GM13977 (cell line): ENCODE measurements around the gene CDH23.

ENCODE experiments used
- DNase-seq: peaks from one replicate; pipeline ENCODE4 v3.0.0; 2012; ENCODE audit warnings: low spot score
- CTCF ChIP-seq: IDR thresholded peaks from 2 replicates; pipeline ENCODE4 v1.5.1; 2012; ENCODE audit warnings: mild to moderate bottlenecking, control low read depth; ENCODE audit not compliant: insufficient read depth; ENCODE audit errors: extremely low read depth, missing control alignments
- in situ Hi-C: fragments of 300-500 bp; cut with MboI; formaldehyde crosslinking; loops from one replicate; pipeline ENCODE4 v1.12.0; 2022; ENCODE audit warnings: low sequenced_read_pairs, low pct_unique_long_range_greater_than_20kb, mixed read lengths, inconsistent platforms; ENCODE audit not compliant: unreplicated experiment

Gene CDH23

GRCh38 chr10:71735709-71736569, 339.2 kb downstream of the CDH23 start:
- no peak for TF ChIP-seq CTCF
- in situ Hi-C loops, result no loop called here
- no peak for DNase-seq

- DNase-seq, result no peak
- in situ Hi-C loops, result no loop called here
- TF ChIP-seq CTCF, result no peak
Measured at GRCh38 chr10:71736570-71736952, 339.8 kb downstream of the CDH23 start.

- DNase-seq, result no peak
- no peak for TF ChIP-seq CTCF
- in situ Hi-C loops, result no loop called here
Measured at GRCh38 chr10:71737001-71737833, 340.5 kb downstream of the CDH23 start.

GRCh38 chr10:71737834-71738197, 341.1 kb downstream of the CDH23 start:
- TF ChIP-seq CTCF, result no peak
- DNase-seq, result no peak
- in situ Hi-C loops, result no loop called here

- DNase-seq, result no peak
- in situ Hi-C loops, result no loop called here
- TF ChIP-seq CTCF, result no peak
Measured at GRCh38 chr10:71739358-71739900, 342.7 kb downstream of the CDH23 start.

GRCh38 chr10:71740069-71740653, 343.4 kb downstream of the CDH23 start:
- TF ChIP-seq CTCF, result no peak
- in situ Hi-C loops, result no loop called here
- no peak for DNase-seq
